ENCODE data around the gene SEMA6B.

DNA sequence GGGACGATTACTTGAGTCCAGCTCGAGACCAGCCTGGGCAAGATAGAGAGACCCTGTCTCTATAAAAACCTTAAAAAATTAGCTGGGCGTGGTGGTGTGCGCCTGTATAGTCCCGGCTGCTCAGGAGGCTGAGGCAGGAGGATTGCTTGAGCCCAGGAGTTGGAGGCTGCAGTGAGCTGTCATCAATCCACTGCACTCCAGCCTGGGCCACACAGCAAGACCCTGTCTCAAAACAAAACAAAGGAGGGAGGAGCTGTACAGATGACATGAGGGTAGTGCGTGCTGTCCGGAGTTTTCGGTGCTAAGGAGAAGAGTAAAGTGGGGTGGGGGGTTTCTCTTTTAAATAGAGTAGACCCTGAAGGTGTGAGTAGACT, 64.8 kb downstream of the SEMA6B start:
- TF ChIP-seq, protein P1, sequence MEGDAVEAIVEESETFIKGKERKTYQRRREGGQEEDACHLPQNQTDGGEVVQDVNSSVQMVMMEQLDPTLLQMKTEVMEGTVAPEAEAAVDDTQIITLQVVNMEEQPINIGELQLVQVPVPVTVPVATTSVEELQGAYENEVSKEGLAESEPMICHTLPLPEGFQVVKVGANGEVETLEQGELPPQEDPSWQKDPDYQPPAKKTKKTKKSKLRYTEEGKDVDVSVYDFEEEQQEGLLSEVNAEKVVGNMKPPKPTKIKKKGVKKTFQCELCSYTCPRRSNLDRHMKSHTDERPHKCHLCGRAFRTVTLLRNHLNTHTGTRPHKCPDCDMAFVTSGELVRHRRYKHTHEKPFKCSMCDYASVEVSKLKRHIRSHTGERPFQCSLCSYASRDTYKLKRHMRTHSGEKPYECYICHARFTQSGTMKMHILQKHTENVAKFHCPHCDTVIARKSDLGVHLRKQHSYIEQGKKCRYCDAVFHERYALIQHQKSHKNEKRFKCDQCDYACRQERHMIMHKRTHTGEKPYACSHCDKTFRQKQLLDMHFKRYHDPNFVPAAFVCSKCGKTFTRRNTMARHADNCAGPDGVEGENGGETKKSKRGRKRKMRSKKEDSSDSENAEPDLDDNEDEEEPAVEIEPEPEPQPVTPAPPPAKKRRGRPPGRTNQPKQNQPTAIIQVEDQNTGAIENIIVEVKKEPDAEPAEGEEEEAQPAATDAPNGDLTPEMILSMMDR (IDR thresholded peaks at IDR 0.05; ENCODE audit: poor library complexity), result no peak
- TF ChIP-seq EZH2phosphoT487 (IDR thresholded peaks at IDR 0.05; ENCODE audit: low read depth, severe bottlenecking, unreplicated experiment) (no peak), EZH2 (IDR thresholded peaks at IDR 0.05; ENCODE audit: borderline replicate concordance) (no peak)

Data from hepatocyte (in vitro differentiated cells).